T-helper 1 cell treated with Interleukin-12 subunit alpha and Interleukin-12 subunit beta and Interleukin-4 antibody, amounts not matched to agents 30 μg/mL and 1 μg/mL, for 36 hours (primary cell): ENCODE data around the gene SUN1.

Experiments used
- H3K27ac Mint-ChIP-seq: one replicate; pipeline ENCODE4 v1.8.0; 2021; ENCODE audit warnings: mild to moderate bottlenecking, mixed read lengths
- H3K27me3 Mint-ChIP-seq: one replicate; pipeline ENCODE4 v1.8.0; 2021; ENCODE audit warnings: low read depth, mixed read lengths
- H3K36me3 Mint-ChIP-seq: one replicate; pipeline ENCODE4 v1.8.0; 2021; ENCODE audit warnings: low read depth, mixed read lengths
- H3K4me1 Mint-ChIP-seq: one replicate; pipeline ENCODE4 v1.8.0; 2021; ENCODE audit warnings: low read depth, mixed read lengths
- H3K4me3 Mint-ChIP-seq: one replicate; pipeline ENCODE4 v1.8.0; 2021; ENCODE audit warnings: mild to moderate bottlenecking, moderate library complexity, mixed read lengths
- H3K9me3 Mint-ChIP-seq: one replicate; pipeline ENCODE4 v1.8.0; 2021; ENCODE audit warnings: mixed read lengths

Gene SUN1

DNA sequence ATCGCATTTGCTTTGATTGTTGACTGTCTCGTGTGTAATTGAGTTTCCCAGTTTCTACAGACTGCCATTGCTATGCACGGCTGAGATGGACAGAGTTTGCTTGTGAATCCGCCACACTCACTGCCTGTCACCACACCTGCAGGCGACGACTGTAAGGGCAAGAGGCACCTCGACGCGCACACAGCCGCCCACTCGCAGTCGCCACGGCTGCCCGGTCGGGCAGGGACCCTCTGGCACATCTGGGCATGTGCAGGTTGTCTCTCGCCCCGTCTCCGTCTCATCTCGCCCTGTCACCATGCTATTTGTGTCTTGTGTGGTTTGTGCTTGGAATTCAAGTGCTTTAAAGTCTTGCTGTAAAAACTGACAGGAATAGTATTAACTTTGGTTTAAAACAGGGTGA lies 17.5 kb downstream of the SUN1 start:
- H3K36me3 Mint-ChIP-seq, result peaks cover 20% of the 10 kb centered on the region
- H3K4me1 Mint-ChIP-seq, result no peaks in the 10 kb centered on the region
- no peak overlapping the region for H3K27ac Mint-ChIP-seq
- H3K4me3 Mint-ChIP-seq, result no peak overlapping the region
- peaks cover 3% of the 10 kb centered on the region for H3K9me3 Mint-ChIP-seq
- H3K27me3 Mint-ChIP-seq, result no peaks in the 10 kb centered on the region

DNA sequence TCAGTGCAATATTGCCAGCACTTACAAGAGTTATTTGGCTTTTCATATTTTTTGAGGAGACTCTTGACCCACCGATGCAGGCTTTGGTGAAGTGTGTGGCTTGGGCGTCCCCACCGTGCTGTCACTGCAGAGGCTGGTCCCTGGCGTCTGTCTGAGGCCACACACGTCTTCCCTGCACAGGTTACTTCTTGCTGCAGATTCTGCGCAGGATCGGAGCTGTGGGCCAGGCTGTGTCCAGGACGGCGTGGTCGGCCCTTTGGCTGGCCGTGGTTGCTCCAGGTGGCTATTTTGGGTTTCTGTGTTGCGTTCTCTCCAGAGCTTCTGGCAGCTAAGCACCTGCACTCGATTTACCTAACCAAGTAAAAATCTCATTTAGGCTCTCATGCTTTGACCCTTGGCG lies 18.9 kb downstream of the SUN1 start:
- no peaks in the 10 kb centered on the region for H3K4me1 Mint-ChIP-seq
- H3K4me3 Mint-ChIP-seq, result no peak overlapping the region
- peaks cover 3% of the 10 kb centered on the region for H3K9me3 Mint-ChIP-seq
- H3K36me3 Mint-ChIP-seq, result peaks cover 20% of the 10 kb centered on the region
- no peaks in the 10 kb centered on the region for H3K27me3 Mint-ChIP-seq
- no peak overlapping the region for H3K27ac Mint-ChIP-seq

DNA sequence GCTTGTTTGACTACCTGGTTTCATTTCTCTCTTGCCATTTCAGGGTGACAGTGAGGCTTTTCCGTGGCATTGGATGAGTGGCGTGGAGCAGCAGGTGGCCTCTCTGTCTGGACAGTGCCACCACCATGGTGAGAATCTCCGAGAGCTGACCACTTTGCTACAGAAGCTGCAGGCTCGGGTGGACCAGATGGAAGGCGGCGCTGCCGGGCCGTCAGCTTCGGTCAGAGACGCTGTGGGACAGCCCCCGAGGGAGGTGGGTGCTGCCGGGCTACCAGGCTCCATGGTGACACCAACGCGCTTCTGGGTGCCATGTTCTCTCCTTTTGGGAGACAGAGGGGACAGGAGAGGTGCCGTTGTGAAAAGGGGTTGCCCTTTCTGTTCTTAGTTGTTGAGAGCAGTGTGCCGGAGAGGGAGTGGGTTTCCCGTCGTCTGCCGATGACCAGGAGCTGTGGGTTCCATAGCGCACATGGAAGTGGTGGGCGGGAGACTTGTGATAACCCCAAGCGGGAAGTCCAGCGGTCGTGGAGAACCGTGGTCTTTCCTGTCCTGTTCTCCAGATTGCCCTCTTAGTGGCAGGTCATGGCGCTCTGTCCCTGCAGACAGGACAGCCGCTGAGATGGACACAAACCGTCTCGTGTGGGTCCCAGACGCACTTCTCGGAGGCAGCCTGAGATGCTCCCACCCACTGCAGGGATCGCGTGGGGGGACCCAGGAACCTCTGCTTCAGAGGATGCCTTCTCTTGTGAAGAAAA lies 21.3 kb downstream of the SUN1 start:
- peaks cover 20% of the 10 kb centered on the region for H3K36me3 Mint-ChIP-seq

DNA sequence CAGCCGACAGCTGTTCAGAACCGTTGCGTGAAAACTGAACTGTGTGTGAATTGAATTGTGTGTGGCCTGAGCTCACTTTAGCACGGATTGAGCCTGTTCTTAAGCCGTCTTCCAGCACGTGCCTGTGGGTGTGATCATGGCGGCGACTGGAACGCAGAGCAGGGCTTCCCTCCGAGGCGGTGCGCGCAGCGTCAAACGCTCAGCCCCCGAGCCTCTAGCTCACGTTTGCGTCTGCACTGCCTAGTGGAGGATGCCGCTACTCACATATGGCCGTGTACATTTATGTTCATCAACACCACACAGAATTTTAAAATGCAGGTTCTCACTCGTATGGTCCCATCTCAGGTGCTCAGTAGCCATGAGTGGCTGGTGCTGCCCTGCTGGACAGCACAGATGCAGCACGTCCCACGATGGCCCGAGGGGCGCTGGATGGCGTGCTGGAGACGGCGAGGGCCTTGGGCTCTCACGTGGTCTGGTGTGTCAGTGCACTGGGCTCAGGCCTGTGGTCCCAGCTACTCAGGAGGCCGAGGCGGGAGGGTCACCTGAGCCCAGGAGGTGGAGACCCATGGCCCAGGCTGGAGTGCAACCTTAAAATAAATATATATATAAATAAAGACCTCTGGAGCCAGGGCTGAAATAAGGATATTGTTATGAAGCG lies 22.0 kb downstream of the SUN1 start:
- no peaks in the 10 kb centered on the region for H3K9me3 Mint-ChIP-seq
- H3K27me3 Mint-ChIP-seq, result no peaks in the 10 kb centered on the region
- H3K4me3 Mint-ChIP-seq, result no peak overlapping the region
- H3K36me3 Mint-ChIP-seq, result peaks cover 21% of the 10 kb centered on the region
- H3K4me1 Mint-ChIP-seq, result no peaks in the 10 kb centered on the region
- H3K27ac Mint-ChIP-seq, result no peak overlapping the region

More for the DNA sequence above, 21.3 kb downstream of the SUN1 start:
- H3K9me3 Mint-ChIP-seq, result no peaks in the 10 kb centered on the region
- no peaks in the 10 kb centered on the region for H3K4me1 Mint-ChIP-seq
- H3K4me3 Mint-ChIP-seq, result no peak overlapping the region
- no peaks in the 10 kb centered on the region for H3K27me3 Mint-ChIP-seq
- H3K27ac Mint-ChIP-seq, result no peak overlapping the region

DNA sequence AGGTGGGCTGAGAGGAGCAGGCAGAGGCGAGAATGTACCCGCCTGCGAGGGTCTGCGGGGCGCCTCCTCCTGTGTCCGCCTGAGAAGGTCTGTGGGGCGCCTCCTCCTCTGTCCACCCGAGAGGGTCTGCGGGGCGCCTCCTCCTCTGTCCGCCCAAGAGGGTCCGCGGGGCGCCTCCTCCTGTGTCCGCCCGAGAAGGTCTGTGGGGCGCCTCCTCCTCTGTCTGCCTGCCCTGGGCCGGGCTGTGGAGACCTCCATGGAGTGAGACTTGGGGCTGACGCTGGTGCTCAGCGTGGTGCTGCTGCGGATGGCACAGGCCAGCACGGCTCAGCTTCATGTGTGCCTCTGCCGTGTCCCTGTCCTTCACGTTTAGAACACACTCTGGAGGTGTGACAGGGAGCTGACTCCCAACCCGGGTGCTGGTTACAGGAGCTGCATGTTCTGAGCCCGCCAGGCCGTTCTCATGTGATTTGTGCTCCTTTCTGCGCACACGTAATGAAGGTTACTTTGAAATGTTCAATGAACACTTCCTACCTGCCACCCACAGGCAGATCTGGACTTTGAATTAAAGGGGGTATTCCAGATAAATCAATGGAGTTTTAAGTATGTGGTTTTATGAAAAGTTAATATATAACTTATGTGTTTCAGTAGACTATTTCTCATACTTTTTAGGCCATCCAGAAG lies 23.6 kb downstream of the SUN1 start:
- no peak overlapping the region for H3K4me3 Mint-ChIP-seq
- H3K4me1 Mint-ChIP-seq, result no peaks in the 10 kb centered on the region
- no peaks in the 10 kb centered on the region for H3K9me3 Mint-ChIP-seq
- no peak overlapping the region for H3K27ac Mint-ChIP-seq
- H3K27me3 Mint-ChIP-seq, result no peaks in the 10 kb centered on the region
- H3K36me3 Mint-ChIP-seq, result peaks cover 23% of the 10 kb centered on the region

DNA sequence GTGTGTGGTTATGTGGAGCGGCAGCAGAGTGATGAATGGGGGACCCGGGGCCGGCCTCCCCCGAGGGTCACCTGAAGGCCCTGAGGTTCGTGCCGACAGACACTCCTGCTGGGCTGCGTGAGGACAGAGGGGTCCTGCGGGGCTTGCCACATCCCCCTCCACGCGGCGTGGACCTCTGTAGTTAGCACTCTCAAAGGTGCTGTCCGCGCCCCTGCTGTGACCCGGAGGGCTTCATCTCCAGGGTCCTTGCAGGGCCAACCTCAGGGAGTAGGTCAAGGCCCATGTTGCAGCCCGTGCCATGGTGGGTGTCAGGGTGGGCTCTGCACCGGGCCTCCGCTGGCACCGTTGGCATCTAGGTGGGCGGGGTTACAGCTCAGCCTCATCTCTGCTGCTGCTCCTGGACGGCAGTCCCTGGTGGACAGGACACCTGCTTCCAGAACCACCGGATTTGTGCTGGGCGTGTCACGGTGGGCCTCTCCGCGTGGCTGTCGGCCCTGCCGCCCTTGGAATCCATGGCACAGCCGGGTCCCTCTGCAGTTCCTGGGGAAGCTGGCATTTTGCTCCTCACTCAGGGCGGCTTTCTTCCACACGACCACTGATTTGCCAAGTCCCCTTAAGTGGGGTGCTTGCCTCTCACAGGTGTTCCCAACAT lies 24.3 kb downstream of the SUN1 start:
- Mint-ChIP-seq H3K4me1 (no peaks in the 10 kb centered on the region), H3K4me3 (no peak overlapping the region), H3K27me3 (no peaks in the 10 kb centered on the region), H3K9me3 (no peaks in the 10 kb centered on the region), H3K27ac (no peak overlapping the region), H3K36me3 (peaks cover 29% of the 10 kb centered on the region)

DNA sequence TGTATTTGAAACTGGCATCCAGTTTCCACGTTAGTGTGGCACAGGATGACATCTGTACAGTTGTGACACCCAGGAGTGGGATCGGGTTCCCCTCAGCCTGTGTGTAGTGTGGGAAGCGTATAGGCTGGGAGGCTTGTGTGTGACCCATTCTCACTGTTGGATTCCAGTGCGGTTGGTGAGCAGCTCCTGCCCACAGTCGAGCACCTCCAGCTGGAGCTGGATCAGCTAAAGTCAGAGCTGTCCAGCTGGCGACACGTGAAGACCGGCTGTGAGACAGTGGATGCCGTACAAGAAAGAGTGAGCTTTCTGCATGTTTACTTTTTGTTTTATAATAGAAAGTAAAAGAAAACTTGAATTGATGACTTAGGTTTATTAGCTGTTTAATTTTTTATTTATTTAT lies 25.4 kb downstream of the SUN1 start:
- peaks cover 30% of the 10 kb centered on the region for H3K36me3 Mint-ChIP-seq
- no peaks in the 10 kb centered on the region for H3K9me3 Mint-ChIP-seq
- no peak overlapping the region for H3K4me3 Mint-ChIP-seq
- H3K27me3 Mint-ChIP-seq, result no peaks in the 10 kb centered on the region
- H3K27ac Mint-ChIP-seq, result no peak overlapping the region
- H3K4me1 Mint-ChIP-seq, result no peaks in the 10 kb centered on the region

DNA sequence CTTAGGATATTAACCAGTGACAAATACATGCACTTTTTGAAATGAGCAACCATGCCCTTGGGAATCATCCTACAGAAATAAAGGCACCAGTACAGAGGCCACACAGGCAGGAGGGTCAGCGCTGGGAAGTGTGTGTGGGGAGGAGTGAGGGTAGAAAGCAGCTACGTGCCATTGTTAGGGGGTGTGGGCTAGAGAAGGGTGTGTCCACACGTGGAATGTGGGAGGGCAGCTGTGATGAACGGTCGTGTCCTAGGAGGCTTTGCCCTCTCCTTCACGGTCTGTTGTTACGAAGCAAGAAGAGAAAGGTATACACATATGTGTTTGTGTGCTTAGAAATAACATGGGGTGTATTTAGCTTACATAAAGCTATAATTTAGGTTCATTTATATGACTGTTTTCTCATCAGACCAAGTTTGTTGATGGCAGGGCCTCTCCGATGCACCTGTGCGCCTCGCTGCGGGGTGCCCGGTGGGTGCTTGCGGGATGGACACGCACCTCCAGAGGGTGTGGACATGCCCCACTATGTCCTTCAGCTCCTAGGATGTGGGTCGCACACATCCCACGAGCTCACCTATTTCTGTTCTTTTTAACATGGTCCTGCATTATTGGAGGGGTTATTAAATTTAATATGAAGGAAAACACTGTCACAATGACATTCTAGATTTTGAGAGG lies 27.2 kb downstream of the SUN1 start:
- Mint-ChIP-seq H3K27me3 (no peaks in the 10 kb centered on the region), H3K36me3 (peaks cover 27% of the 10 kb centered on the region), H3K9me3 (no peaks in the 10 kb centered on the region), H3K27ac (no peak overlapping the region), H3K4me1 (no peaks in the 10 kb centered on the region), H3K4me3 (no peak overlapping the region)

DNA sequence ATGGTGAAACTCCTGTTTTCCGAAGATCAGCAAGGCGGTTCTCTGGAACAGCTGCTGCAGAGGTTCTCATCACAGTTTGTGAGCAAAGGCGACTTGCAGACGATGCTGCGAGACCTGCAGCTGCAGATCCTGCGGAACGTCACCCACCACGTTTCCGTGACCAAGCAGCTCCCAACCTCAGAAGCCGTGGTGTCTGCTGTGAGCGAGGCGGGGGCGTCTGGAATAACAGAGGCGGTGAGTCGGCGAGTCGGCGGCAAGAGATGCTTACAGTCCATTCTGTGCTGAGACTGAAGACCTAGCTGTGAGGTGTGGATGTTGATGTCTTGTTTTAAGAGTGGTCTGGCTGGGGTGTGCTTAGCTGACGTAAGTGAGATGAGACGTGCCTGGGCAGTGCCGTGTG lies 27.9 kb downstream of the SUN1 start:
- no peaks in the 10 kb centered on the region for H3K4me1 Mint-ChIP-seq
- no peaks in the 10 kb centered on the region for H3K9me3 Mint-ChIP-seq
- peaks cover 28% of the 10 kb centered on the region for H3K36me3 Mint-ChIP-seq
- H3K27me3 Mint-ChIP-seq, result no peaks in the 10 kb centered on the region
- no peak overlapping the region for H3K4me3 Mint-ChIP-seq
- no peak overlapping the region for H3K27ac Mint-ChIP-seq

DNA sequence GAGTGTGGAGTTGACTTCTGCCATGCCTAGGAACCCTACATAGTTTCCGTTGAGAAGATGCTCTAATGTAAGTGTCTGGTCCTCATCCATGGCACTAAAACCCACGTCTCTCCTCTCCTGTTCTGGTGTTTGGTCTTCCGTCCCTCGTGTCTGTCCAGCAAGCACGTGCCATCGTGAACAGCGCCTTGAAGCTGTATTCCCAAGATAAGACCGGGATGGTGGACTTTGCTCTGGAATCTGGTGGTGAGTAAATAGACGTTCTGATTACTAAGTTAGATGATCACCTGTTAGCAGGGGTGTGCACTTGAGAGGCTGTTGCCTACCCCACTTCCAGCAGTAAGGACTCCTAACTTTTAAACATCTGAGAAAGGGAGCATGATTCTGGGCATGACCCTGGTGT lies 28.9 kb downstream of the SUN1 start:
- H3K36me3 Mint-ChIP-seq, result peaks cover 30% of the 10 kb centered on the region
- H3K4me3 Mint-ChIP-seq, result no peak overlapping the region
- no peaks in the 10 kb centered on the region for H3K9me3 Mint-ChIP-seq
- no peak overlapping the region for H3K27ac Mint-ChIP-seq
- H3K27me3 Mint-ChIP-seq, result no peaks in the 10 kb centered on the region
- H3K4me1 Mint-ChIP-seq, result no peaks in the 10 kb centered on the region

DNA sequence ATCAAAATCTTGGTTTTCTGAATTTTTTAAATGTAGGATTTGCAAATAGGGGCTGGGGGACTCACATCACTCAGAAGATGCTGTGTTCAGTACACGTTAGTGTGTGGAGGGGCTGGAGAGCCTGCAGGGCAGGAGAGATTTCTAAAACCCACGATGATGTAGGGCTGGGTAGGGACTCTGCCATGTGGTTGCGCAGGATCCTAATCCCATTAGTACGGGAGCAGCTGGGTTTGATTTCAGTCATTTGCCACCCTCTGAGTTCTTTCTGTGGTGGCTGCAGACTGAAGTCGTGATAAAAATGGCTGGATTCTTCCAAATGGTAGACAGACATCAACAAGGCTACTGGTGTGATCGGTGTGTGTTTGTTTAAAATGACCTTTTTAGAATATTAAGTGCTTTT lies 29.9 kb downstream of the SUN1 start:
- H3K27me3 Mint-ChIP-seq, result no peaks in the 10 kb centered on the region
- no peaks in the 10 kb centered on the region for H3K9me3 Mint-ChIP-seq
- no peak overlapping the region for H3K4me3 Mint-ChIP-seq
- H3K4me1 Mint-ChIP-seq, result no peaks in the 10 kb centered on the region
- no peak overlapping the region for H3K27ac Mint-ChIP-seq
- peaks cover 30% of the 10 kb centered on the region for H3K36me3 Mint-ChIP-seq

DNA sequence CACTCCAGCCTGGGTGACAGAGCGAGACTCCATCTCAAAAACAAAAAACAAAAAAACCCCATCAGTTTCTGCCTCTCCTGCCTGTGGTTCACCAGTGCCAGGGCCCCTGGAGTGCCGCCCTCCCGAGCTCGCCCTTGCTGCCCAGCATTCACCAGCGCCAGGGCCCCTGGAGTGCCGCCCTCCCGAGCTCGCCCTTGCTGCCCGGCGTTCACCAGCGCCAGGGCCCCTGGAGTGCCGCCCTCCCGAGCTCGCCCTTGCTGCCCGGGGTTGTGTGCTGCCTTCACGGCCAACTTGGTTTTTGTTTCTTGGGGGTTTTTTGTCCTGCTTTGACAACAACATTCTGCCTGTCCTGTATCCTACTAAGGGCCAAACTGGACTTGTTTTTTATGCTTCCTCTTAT lies 30.8 kb downstream of the SUN1 start:
- Mint-ChIP-seq H3K9me3 (no peaks in the 10 kb centered on the region), H3K36me3 (peaks cover 34% of the 10 kb centered on the region), H3K4me1 (no peaks in the 10 kb centered on the region), H3K27me3 (no peaks in the 10 kb centered on the region), H3K27ac (no peak overlapping the region), H3K4me3 (no peak overlapping the region)

DNA sequence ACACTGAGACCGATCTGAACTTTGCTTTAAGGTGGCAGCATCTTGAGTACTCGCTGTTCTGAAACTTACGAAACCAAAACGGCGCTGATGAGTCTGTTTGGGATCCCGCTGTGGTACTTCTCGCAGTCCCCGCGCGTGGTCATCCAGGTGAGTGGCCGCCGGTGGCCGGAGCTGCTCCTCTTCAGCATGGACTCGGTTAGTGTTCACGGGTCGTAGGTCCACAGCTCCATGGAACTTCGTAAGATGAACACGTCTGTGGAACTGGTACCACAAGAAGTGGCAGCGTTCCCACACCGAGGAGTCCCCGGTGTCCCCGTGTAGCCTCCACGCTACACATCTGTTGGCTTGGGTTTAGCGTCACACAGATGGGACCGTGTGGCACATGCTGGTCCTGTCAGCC lies 33.6 kb downstream of the SUN1 start:
- Mint-ChIP-seq H3K27ac (no peak overlapping the region), H3K4me3 (no peak overlapping the region), H3K4me1 (no peaks in the 10 kb centered on the region), H3K36me3 (peaks cover 24% of the 10 kb centered on the region), H3K27me3 (no peaks in the 10 kb centered on the region), H3K9me3 (no peaks in the 10 kb centered on the region)

DNA sequence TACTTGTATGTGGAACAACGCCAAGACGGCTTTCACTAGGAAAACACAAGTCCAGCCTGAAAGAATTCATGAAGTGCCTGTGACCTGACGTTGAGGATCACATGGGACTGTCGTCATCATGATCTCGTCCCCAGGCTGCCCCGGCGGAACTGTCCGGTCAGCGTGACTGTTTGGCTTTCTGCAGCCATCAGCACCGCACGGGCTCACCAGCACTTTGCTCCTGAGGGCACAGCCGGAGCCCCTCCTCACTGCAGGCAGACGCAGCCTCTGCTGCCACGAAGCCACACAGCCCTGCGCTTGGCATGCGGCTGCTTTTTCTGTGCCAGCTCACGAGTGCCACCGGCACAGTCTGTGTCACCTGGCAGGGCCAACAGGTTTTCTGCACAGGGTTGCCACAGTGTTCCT lies 34.7 kb downstream of the SUN1 start:
- H3K4me3 Mint-ChIP-seq, result no peak overlapping the region
- peak overlapping the region; percentile 65 for H3K27ac Mint-ChIP-seq
- peaks cover 16% of the 10 kb centered on the region for H3K36me3 Mint-ChIP-seq
- H3K27me3 Mint-ChIP-seq, result no peaks in the 10 kb centered on the region
- no peaks in the 10 kb centered on the region for H3K9me3 Mint-ChIP-seq
- no peaks in the 10 kb centered on the region for H3K4me1 Mint-ChIP-seq
